ENCODE data around the gene ARHGEF4. TPM values are rescaled to one million over a fixed set of nuclear protein-coding genes. Genes with fewer than 3 reads are reported as not detected.
"Not testable (repeated sequence)": the region's sequence is repeated elsewhere in the genome, so short reads cannot be mapped to it uniquely, and the experiment has no call there.

Gene ARHGEF4
- total RNA-seq, 1 donor from 2014 or later = 3.8 TPM

- intact Hi-C loops (cut with micrococcal nuclease) = no loop called here
- ATAC-seq = peak; percentile 47
- DNase-seq = no peak
Observed at GRCh38 chr2:131077182-131077846, 240.6 kb downstream of the ARHGEF4 start.

- ATAC-seq = no peak
- no peak for DNase-seq
- intact Hi-C loops (cut with micrococcal nuclease) = no loop called here
Observed at GRCh38 chr2:131077966-131078365, 241.3 kb downstream of the ARHGEF4 start.

GRCh38 chr2:131079931-131080330 is 243.2 kb downstream of the ARHGEF4 start:
- ATAC-seq = not testable (repeated sequence)

GRCh38 chr2:131081190-131081589 is 244.5 kb downstream of the ARHGEF4 start:
- no peak for ATAC-seq
- intact Hi-C loops (cut with micrococcal nuclease) = no loop called here

More at GRCh38 chr2:131079931-131080330, 243.2 kb downstream of the ARHGEF4 start:
- DNase-seq; intact Hi-C loops (cut with micrococcal nuclease): not testable (repeated sequence)

GRCh38 chr2:131085646-131086045 is 248.9 kb downstream of the ARHGEF4 start:
- intact Hi-C loops (cut with micrococcal nuclease) = no loop called here
- no peak for DNase-seq
- ATAC-seq = no peak

More at GRCh38 chr2:131081190-131081589, 244.5 kb downstream of the ARHGEF4 start:
- DNase-seq = no peak

GRCh38 chr2:131092458-131093005 is 255.8 kb downstream of the ARHGEF4 start:
- intact Hi-C loops (cut with micrococcal nuclease) = no loop called here
- ATAC-seq = no peak

GRCh38 chr2:131093006-131093695 is 256.4 kb downstream of the ARHGEF4 start, which contains the start of gene FAM168B:
Gene FAM168B, minus strand, starts transcription at chr2:131093460. Its CDS starts 10,814 bp downstream, at chr2:131082646.
- DNase-seq = peak; percentile 95
- ATAC-seq = peak; percentile 98
- intact Hi-C loops (cut with micrococcal nuclease) = no loop called here

More at GRCh38 chr2:131092458-131093005, 255.8 kb downstream of the ARHGEF4 start:
- no peak for DNase-seq

GRCh38 chr2:131093696-131094462 is 257.2 kb downstream of the ARHGEF4 start:
- intact Hi-C loops (cut with micrococcal nuclease) = no loop called here
- peak; percentile 38 for DNase-seq
- ATAC-seq = peak; percentile 87

- intact Hi-C loops (cut with micrococcal nuclease) = no loop called here
- ATAC-seq (no peak), DNase-seq (no peak)
Observed at GRCh38 chr2:131094463-131095281, 258.0 kb downstream of the ARHGEF4 start.

Other genes starting within 250 kb of the ARHGEF4 start
- gene CFC1, start 237.3 kb upstream of the ARHGEF4 start, total RNA-seq = not detected
- gene POTEJ, start 225.5 kb upstream of the ARHGEF4 start, total RNA-seq = not detected
- gene GPR148, start 107.8 kb upstream of the ARHGEF4 start, total RNA-seq = not detected
- not detected for gene AMER3, start 81.4 kb upstream of the ARHGEF4 start, total RNA-seq

Data from left ventricle myocardium superior (tissue), 1 donor.